Tibial nerve (tissue), 4 donors: ENCODE data around the gene GAREM1.

Source experiments
- CTCF ChIP-seq, 5 experiments: fragments of 200-600 bp in 3 of 5; fragments of 450-650 bp in 2 of 5; sonication (generic) in 3 of 5; IDR thresholded peaks; one replicate each; pipeline ENCODE4 v1.5.1; 2016 to 2019; ENCODE audit warnings: antibody characterized with exemption in 5 of 5, mild to moderate bottlenecking in 3 of 5, moderate library complexity in 2 of 5
- EP300 ChIP-seq, 2 donors: sonication (generic); formaldehyde crosslinking; IDR thresholded peaks; one replicate each; pipeline ENCODE4 v1.6.1; 2017; ENCODE audit warnings: antibody characterized with exemption in 2 of 2, mild to moderate bottlenecking in 1 of 2

GRCh38 chr18:32328974-32329373 is 141.7 kb downstream of the GAREM1 start:
- TF ChIP-seq CTCF (IDR thresholded peaks at IDR 0.05) (no peak), EP300 (IDR thresholded peaks at IDR 0.05) (no peak)
